Brain microvascular endothelial cell (primary cell): Measurements from ENCODE around the gene HPGDS.
"Not testable (repeated sequence)": the region's sequence is repeated elsewhere in the genome, so short reads cannot be mapped to it uniquely, and the experiment has no call there.

Experiments
- DNase-seq: peaks from one replicate; pipeline ENCODE4 v3.0.0-alpha.2; 2020
- H3K27ac ChIP-seq: fragments of 250-450 bp; sonication (Bioruptor Pico); 2 replicates; pipeline ENCODE4 v1.5.1; 2020; ENCODE audit warnings: mild to moderate bottlenecking, moderate library complexity
- H3K27me3 ChIP-seq: fragments of 250-450 bp; sonication (Bioruptor Pico); replicated peaks from 2 replicates; pipeline ENCODE4 v1.5.1; 2020; ENCODE audit warnings: mild to moderate bottlenecking
- H3K36me3 ChIP-seq: fragments of 250-450 bp; sonication (Bioruptor Pico); replicated peaks from 2 replicates; pipeline ENCODE4 v1.5.1; 2020; ENCODE audit warnings: mild to moderate bottlenecking
- H3K4me3 ChIP-seq: 2 replicates; pipeline ENCODE4 v1.5.1; 2011; ENCODE audit warnings: low read depth, mild to moderate bottlenecking, control low read depth, low read length, moderate library complexity
- in situ Hi-C: cut with HindIII; loops from 2 replicates; pipeline ENCODE4 v1.10.0; 2017; ENCODE audit warnings: low sequenced_read_pairs, low pct_ligation_motif_present
- TF ChIP-seq, protein P1 (sequence below): IDR thresholded peaks from 2 replicates; pipeline ENCODE4 v1.5.1; 2011; ENCODE audit warnings: low read depth, mild to moderate bottlenecking, moderate library complexity, low read length, control low read depth, inconsistent platforms; ENCODE audit errors: missing control alignments

HPGDS gene

GRCh38 chr4:94339779-94340178 lies 2.9 kb downstream of the HPGDS start:
- TF ChIP-seq, protein P1, sequence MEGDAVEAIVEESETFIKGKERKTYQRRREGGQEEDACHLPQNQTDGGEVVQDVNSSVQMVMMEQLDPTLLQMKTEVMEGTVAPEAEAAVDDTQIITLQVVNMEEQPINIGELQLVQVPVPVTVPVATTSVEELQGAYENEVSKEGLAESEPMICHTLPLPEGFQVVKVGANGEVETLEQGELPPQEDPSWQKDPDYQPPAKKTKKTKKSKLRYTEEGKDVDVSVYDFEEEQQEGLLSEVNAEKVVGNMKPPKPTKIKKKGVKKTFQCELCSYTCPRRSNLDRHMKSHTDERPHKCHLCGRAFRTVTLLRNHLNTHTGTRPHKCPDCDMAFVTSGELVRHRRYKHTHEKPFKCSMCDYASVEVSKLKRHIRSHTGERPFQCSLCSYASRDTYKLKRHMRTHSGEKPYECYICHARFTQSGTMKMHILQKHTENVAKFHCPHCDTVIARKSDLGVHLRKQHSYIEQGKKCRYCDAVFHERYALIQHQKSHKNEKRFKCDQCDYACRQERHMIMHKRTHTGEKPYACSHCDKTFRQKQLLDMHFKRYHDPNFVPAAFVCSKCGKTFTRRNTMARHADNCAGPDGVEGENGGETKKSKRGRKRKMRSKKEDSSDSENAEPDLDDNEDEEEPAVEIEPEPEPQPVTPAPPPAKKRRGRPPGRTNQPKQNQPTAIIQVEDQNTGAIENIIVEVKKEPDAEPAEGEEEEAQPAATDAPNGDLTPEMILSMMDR, result no peak
- in situ Hi-C loops, result no loop called here
- Histone ChIP-seq H3K4me3 (no peak overlapping the region), H3K27ac (no peak overlapping the region), H3K27me3 (no peaks in the 10 kb centered on the region), H3K36me3 (no peaks in the 10 kb centered on the region)
- DNase-seq, result no peak

DNA sequence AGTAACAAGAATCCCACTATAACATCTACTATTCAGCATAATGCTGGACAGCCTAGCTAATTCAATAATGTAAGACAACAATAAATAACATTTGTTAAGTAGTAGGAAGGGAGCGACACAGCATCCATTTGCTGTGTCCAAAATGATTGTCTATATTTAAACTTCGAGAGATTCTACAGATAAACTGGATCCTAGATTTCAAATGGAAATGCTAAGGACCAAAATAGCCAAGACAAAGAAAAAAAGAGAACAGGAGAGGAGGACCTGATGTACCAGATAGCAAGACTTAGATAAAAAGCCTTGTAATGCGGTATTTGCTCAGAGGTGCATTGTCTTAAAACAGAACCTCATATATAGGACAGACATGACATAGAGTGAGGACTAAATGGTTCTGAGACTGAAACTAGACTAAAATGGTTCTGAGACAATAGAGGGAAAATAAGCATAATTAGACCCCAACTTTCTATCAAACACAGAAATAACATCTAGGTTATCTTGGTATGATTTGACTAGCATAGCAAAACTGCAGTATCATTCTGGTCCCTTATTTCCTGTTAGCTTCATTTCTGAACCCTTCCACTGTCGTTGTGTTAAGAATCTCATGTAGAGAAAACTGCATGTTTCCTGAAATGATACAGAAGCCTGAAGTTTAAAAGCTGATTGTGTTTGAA lies 3.8 kb downstream of the HPGDS start:
- TF ChIP-seq, protein P1, result no peak
- no peak overlapping the region for H3K27ac ChIP-seq
- no peaks in the 10 kb centered on the region for H3K27me3 ChIP-seq
- DNase-seq, result no peak
- in situ Hi-C loops, result no loop called here
- no peaks in the 10 kb centered on the region for H3K36me3 ChIP-seq
- no peak overlapping the region for H3K4me3 ChIP-seq

- H3K4me3 ChIP-seq, H3K36me3 ChIP-seq, H3K27me3 ChIP-seq, H3K27ac ChIP-seq, in situ Hi-C loops, DNase-seq: not testable (repeated sequence)
Observed at GRCh38 chr4:94336791-94337190, 5.8 kb downstream of the HPGDS start.

- no peaks in the 10 kb centered on the region for H3K36me3 ChIP-seq
- H3K27me3 ChIP-seq, result no peaks in the 10 kb centered on the region
- TF ChIP-seq, protein P1, result no peak
- in situ Hi-C loops, result no loop called here
- no peak overlapping the region for H3K27ac ChIP-seq
- DNase-seq, result no peak
- no peak overlapping the region for H3K4me3 ChIP-seq
Observed at GRCh38 chr4:94336303-94336702, 6.3 kb downstream of the HPGDS start.

DNA sequence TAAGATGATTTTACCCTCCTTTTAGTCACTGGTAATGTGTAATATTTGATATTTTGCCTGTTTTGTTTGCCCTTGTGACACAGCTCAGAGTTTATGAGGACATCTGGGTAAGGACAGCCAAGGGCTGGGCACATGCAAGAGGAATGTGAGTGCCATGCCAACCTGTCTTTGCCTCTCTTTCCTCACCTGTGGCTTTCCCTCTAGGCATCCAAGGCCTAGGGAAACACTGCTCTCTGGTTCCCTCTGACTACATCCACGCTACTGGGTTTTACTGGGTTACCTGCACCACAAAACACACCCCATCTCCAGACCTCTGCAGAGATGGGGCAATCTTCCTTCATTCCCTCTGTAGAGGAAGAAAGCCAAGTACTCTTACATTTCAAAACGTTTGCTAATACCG lies 7.7 kb downstream of the HPGDS start:
- no peak for DNase-seq
- H3K4me3 ChIP-seq, result no peak overlapping the region
- no peak overlapping the region for H3K27ac ChIP-seq
- in situ Hi-C loops, result no loop called here
- no peaks in the 10 kb centered on the region for H3K27me3 ChIP-seq
- H3K36me3 ChIP-seq, result no peaks in the 10 kb centered on the region
- TF ChIP-seq, protein P1, result no peak

GRCh38 chr4:94334476-94334875 lies 8.2 kb downstream of the HPGDS start:
- TF ChIP-seq, protein P1, result no peak
- in situ Hi-C loops, result no loop called here
- Histone ChIP-seq H3K36me3 (no peaks in the 10 kb centered on the region), H3K27me3 (no peaks in the 10 kb centered on the region), H3K27ac (no peak overlapping the region), H3K4me3 (no peak overlapping the region)
- no peak for DNase-seq
